Heart left ventricle (tissue), 16 donors: ENCODE results near the gene MSS51. TPM values are rescaled to one million over a fixed set of nuclear protein-coding genes. Genes with fewer than 3 reads are reported as not detected.

ENCODE experiments used
- ATAC-seq, 4 donors: fragments of 200-7000 bp; cut with Tn5 transposase; one replicate each; pipeline ENCODE4 v1.9.1; 2020 to 2022; ENCODE audit warnings: moderate library complexity in 4 of 4, mild to moderate bottlenecking in 3 of 4, moderate number of reproducible peaks in 1 of 4
- DNase-seq, 5 donors: peaks; one replicate each; pipeline ENCODE4 v3.0.0-alpha.2; 2020
- H3K27ac ChIP-seq, 12 donors: fragments of 200-600 bp; sonication (generic) in 4 of 12; one replicate each; pipeline versions ENCODE4 v1.5.0 to v1.8.0; 2016 to 2022; ENCODE audit warnings: mild to moderate bottlenecking in 2 of 12
- H3K27me3 ChIP-seq, 9 donors: fragments of 200-600 bp; sonication (generic) in 2 of 9; one replicate each; pipeline versions ENCODE4 v1.5.1 to v1.8.0; 2016 to 2022; ENCODE audit warnings: mild to moderate bottlenecking in 3 of 9
- H3K36me3 ChIP-seq, 9 donors: fragments of 200-600 bp; sonication (generic) in 2 of 9; one replicate each; pipeline versions ENCODE4 v1.5.0 to v1.8.0; 2018 to 2022; ENCODE audit warnings: mild to moderate bottlenecking in 2 of 9
- H3K4me1 ChIP-seq, 12 donors: fragments of 200-600 bp; sonication (generic) in 4 of 12; one replicate each; pipeline versions ENCODE4 v1.5.0 to v1.8.0; 2016 to 2022; ENCODE audit warnings: mild to moderate bottlenecking in 3 of 12
- H3K4me3 ChIP-seq, 12 donors: fragments of 200-600 bp; sonication (generic) in 4 of 12; one replicate each; pipeline versions ENCODE4 v1.5.0 to v1.8.0; 2017 to 2022; ENCODE audit warnings: mild to moderate bottlenecking in 9 of 12, moderate library complexity in 4 of 12
- H3K9me3 ChIP-seq, 12 donors: fragments of 200-600 bp; sonication (generic) in 4 of 12; one replicate each; pipeline versions ENCODE4 v1.5.0 to v1.8.0; 2016 to 2022; ENCODE audit warnings: mild to moderate bottlenecking in 1 of 12
- POLR2A ChIP-seq, 2 donors: fragments of 450-650 bp; IDR thresholded peaks; one replicate each; pipeline ENCODE4 v1.6.1; 2017; ENCODE audit warnings: antibody characterized with exemption in 2 of 2, mild to moderate bottlenecking in 2 of 2, moderate library complexity in 2 of 2
- WGBS, 4 donors: extraction: QIAGEN DNeasy Blood & Tissue Kit in 2 of 4; methylation state at CpG; one replicate each; pipeline versions ENCODE4 v1.1.5 to v1.1.7; 2013 to 2018; 5-methylcytosine and 5-hydroxymethylcytosine counted together
- intact Hi-C, 10 donors: fragments of 100-400 bp; cut with DNase I; formaldehyde crosslinking; loops; one replicate each; pipeline versions ENCODE4 v1.11.1 to v1.14.2; 2022
- polyA plus RNA-seq, 2 donors: library from polyadenylated mRNA; stranded (reverse); fragments of 200-250 nt; gene quantifications; one replicate each; pipeline ENCODE4 v1.2.3, GENCODE V29; 2013
- total RNA-seq, 9 donors: library from RNA; depleted of rRNA in 2 of 9; stranded (reverse); fragments of >200 nt in 2 of 9; fragmentation: NEBNext Ultra II Directional in 3 of 9; extraction: Animal tissue kit (Norgen Biotek cat#: 25700) in 3 of 9; gene quantifications; one replicate each; pipeline versions ENCODE4 v1.1.0 to v1.2.4, GENCODE V29; 2016 to 2023
- TF ChIP-seq, protein P1 (sequence below), 12 donors: fragments of 200-600 bp; sonication (generic) in 4 of 12; IDR thresholded peaks; one replicate each; pipeline versions ENCODE4 v1.5.0 to v1.8.0; 2018 to 2022; ENCODE audit warnings: antibody characterized with exemption in 12 of 12, mild to moderate bottlenecking in 5 of 12
- donor health status: ischemic (EF 13 %, LVEDD 7.1; RV severe dilation, severe dysfunction).
- donor health status: healthy with polysubstance abuse.
- donor health status: DM: no; HTN: yes; CAD: no.
- donor health status: DM: no; HTN: no; CAD: no.
- donor health status: ischemic (EF 25% LVEDD 6.9; RV normal size, moderate dysfunction).
- donor health status: ischemic (EF 25% LVEDD 5.7; RV mildly dilated, moderate dysfunction).
- donor health status: healthy.
- donor health status: DM: yes; HTN: yes; CAD: no.
- donor health status: ischemic (EF 35%, LVEDD 5.7; RV mildly dilated, moderate dysfunction).
- donor health status: nonischemic (EF 11% LVEDD 7.7; RV severe dilation, severe dysfunction).
- donor health status: DM: yes; HTN: yes; CAD: no.
- donor health status: PGD.
- donor health status: ischemic (EF 29% LVEDD 5.4; RV normal size, mild dysfunction).
- donor health status: nonischemic (EF 23%, LVEDD 6.1; RV moderate dilation, normal function).

Gene MSS51
- total and polyA plus RNA-seq, 11 donors, result 0.50 to 12.9 (median 5.4) TPM

DNA sequence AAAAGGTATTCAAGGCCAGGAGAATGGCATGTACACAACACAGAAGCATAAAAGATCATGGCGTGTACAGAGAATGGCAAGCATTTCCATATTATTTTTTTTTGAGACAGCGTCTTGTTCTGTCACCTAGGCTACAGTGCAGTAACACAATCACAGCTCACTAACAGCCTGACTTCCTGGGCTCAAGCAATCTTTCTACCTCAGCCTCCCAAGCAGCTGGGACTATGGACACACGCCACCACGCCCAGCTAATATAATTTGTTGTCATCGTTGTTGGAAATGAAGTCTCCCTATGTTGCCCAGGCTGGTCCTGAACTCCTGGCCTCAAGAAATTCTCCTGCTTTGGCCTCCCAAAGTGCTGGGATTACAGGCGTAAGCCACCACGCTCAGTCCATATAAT lies 46.8 kb downstream of the MSS51 start:
- 94 to 98% (median 96%) methylated on average over 7 of the region's 7 CpGs for WGBS, 4 donors
- Histone ChIP-seq H3K9me3 (no peaks in the 10 kb centered on the region), H3K4me3 (no peak overlapping the region), H3K36me3 (peaks cover 0 to 100% (median 98%) of the 10 kb centered on the region in 9 donors), H3K27ac (no peak overlapping the region), H3K27me3 (no peaks in the 10 kb centered on the region), H3K4me1 (no peaks in the 10 kb centered on the region)
- DNase-seq (no peak), ATAC-seq (no peak)
- intact Hi-C loops, result no loop called here
- TF ChIP-seq, protein P1, sequence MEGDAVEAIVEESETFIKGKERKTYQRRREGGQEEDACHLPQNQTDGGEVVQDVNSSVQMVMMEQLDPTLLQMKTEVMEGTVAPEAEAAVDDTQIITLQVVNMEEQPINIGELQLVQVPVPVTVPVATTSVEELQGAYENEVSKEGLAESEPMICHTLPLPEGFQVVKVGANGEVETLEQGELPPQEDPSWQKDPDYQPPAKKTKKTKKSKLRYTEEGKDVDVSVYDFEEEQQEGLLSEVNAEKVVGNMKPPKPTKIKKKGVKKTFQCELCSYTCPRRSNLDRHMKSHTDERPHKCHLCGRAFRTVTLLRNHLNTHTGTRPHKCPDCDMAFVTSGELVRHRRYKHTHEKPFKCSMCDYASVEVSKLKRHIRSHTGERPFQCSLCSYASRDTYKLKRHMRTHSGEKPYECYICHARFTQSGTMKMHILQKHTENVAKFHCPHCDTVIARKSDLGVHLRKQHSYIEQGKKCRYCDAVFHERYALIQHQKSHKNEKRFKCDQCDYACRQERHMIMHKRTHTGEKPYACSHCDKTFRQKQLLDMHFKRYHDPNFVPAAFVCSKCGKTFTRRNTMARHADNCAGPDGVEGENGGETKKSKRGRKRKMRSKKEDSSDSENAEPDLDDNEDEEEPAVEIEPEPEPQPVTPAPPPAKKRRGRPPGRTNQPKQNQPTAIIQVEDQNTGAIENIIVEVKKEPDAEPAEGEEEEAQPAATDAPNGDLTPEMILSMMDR (IDR thresholded peaks at IDR 0.05), result no peak
- no peak for TF ChIP-seq POLR2A (IDR thresholded peaks at IDR 0.05)

DNA sequence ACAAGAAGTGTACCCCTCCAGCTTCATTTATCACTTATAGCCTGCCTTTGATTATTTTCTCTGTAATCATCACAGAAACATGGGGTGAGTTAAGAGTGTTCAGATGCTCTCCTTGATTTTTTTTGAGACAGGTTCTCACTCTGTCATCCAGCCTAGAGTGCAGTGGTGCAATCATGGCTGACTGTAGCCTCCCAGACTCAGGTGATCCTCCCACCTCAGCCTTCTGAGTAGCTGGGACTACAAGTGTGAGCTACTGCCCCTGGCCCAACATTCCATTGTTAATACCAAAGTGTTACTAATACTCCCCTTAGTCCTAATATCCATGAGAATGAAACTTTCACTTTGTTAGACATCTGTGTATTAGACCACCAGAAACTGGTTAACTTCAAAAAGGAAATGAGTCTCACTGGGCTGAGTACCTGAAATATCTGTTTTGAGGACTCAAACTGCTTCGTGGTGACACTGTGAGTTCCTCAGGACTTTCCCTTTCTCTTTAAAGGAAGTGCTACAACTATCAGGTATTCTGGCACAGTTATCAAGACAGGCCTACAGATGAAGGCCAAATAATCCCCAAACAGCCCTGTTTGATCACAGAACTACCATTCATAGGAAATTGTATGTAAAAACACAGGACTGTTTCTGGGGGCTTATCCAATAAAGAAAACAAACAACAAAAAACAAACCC lies 54.2 kb downstream of the MSS51 start:
- intact Hi-C loops, result no loop called here
- peaks cover 0 to 5% (median 0%) of the 10 kb centered on the region in 12 donors for H3K4me1 ChIP-seq
- H3K27me3 ChIP-seq, result no peaks in the 10 kb centered on the region
- no peak overlapping the region for H3K27ac ChIP-seq
- DNase-seq (no peak), ATAC-seq (no peak)
- no peaks in the 10 kb centered on the region for H3K9me3 ChIP-seq
- TF ChIP-seq, protein P1 (IDR thresholded peaks at IDR 0.05), result no peak
- TF ChIP-seq POLR2A (IDR thresholded peaks at IDR 0.05), result no peak
- no peak overlapping the region for H3K4me3 ChIP-seq
- WGBS, 4 donors, result 60 to 95% (median 76%) methylated on average over 1 of the region's 1 CpG
- H3K36me3 ChIP-seq, result peaks cover 0 to 100% (median 95%) of the 10 kb centered on the region in 9 donors

DNA sequence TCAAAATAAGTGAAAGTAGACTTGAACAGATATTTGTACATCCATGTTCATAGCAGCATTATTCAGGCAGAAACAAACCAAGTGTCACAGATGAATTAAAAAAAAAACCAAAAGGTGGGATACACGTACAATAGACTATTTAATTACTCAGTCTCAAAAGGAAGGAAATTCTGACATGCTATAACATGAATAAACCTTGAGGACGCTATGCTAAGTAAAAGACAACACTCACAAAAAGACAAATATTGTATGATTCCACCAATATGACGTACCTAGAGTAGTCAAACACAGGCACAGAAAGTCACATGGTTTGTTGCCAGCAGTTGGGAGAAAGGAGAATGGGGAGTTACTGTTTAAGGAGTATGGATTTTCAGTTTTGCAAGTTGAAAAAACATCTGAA lies 56.7 kb downstream of the MSS51 start:
- 69 to 83% (median 80%) methylated on average over 3 of the region's 3 CpGs for WGBS, 4 donors
- no peak for TF ChIP-seq POLR2A (IDR thresholded peaks at IDR 0.05)
- TF ChIP-seq, protein P1 (IDR thresholded peaks at IDR 0.05), result no peak

More for the DNA sequence above, 56.7 kb downstream of the MSS51 start:
- Histone ChIP-seq H3K4me3 (no peak overlapping the region), H3K4me1 (peaks cover 0 to 5% (median 0%) of the 10 kb centered on the region in 12 donors), H3K9me3 (no peaks in the 10 kb centered on the region), H3K27ac (no peak overlapping the region), H3K36me3 (peaks cover 0 to 100% (median 86%) of the 10 kb centered on the region in 9 donors), H3K27me3 (no peaks in the 10 kb centered on the region)
- DNase-seq (no peak), ATAC-seq (no peak)
- intact Hi-C loops, result no loop called here

Other genes with a start within 250 kb of the MSS51 start
- gene DNAJC9, start 186.3 kb downstream of the MSS51 start, total RNA-seq, result 10 to 100 TPM in 1 of 9 donors, 1 to 10 TPM in 8; 6.5 to 11.6 (median 6.8) TPM
- 1 to 10 TPM; 5.8 to 8.7 TPM for gene DNAJC9, start 186.3 kb downstream of the MSS51 start, polyA plus RNA-seq
- 100 to 1,000 TPM in 6 of 9 donors, 10 to 100 TPM in 3; 56.5 to 112 (median 101) TPM for gene MRPS16, start 180.9 kb downstream of the MSS51 start, total RNA-seq
- 10 to 100 TPM; 80.5 to 85.8 TPM for gene MRPS16, start 180.9 kb downstream of the MSS51 start, polyA plus RNA-seq
- 1 to 10 TPM in 6 of 9 donors, under 1 TPM in 3; 0.82 to 2.0 (median 1.6) TPM for gene CFAP70, start 74.7 kb downstream of the MSS51 start, total RNA-seq
- 1 to 10 TPM in 1 of 2 donors, under 1 TPM in 1; 0.22 to 1.4 TPM for gene CFAP70, start 74.7 kb downstream of the MSS51 start, polyA plus RNA-seq
- gene ANXA7, start 19.5 kb downstream of the MSS51 start, total RNA-seq, result 100 to 1,000 TPM; 100 to 170 (median 126) TPM
- 10 to 100 TPM; 46.4 to 84.9 TPM for gene ANXA7, start 19.5 kb downstream of the MSS51 start, polyA plus RNA-seq
- 10 to 100 TPM; 46.6 to 77.1 (median 65.0) TPM for gene PPP3CB, start 62.5 kb upstream of the MSS51 start, total RNA-seq
- gene PPP3CB, start 62.5 kb upstream of the MSS51 start, polyA plus RNA-seq, result 10 to 100 TPM; 29.0 to 49.3 TPM
- gene USP54, start 157.8 kb upstream of the MSS51 start, total RNA-seq, result 10 to 100 TPM; 14.1 to 37.3 (median 20.1) TPM
- gene USP54, start 157.8 kb upstream of the MSS51 start, polyA plus RNA-seq, result 10 to 100 TPM in 1 of 2 donors, 1 to 10 TPM in 1; 9.1 to 10.4 TPM
- 1 to 10 TPM in 3 of 9 donors, under 1 TPM in 5, not detected in 1; 0.23 to 2.5 (median 0.74) TPM for gene MYOZ1, start 207.9 kb upstream of the MSS51 start, total RNA-seq
- under 1 TPM; 0.28 to 0.76 TPM for gene MYOZ1, start 207.9 kb upstream of the MSS51 start, polyA plus RNA-seq
- gene SYNPO2L, start 222.5 kb upstream of the MSS51 start, total RNA-seq, result 100 to 1,000 TPM; 129 to 649 (median 387) TPM
- gene SYNPO2L, start 222.5 kb upstream of the MSS51 start, polyA plus RNA-seq, result 100 to 1,000 TPM in 1 of 2 donors, 10 to 100 TPM in 1; 77.8 to 246 TPM